Panc1 (cell line): Measurements from ENCODE around the gene BTRC. TPM values are rescaled to one million over a fixed set of nuclear protein-coding genes. Genes with fewer than 3 reads are reported as not detected.

ENCODE experiments used
- ATAC-seq: fragments of 200-7000 bp; cut with Tn5 transposase; 2 replicates; pipeline ENCODE4 v1.9.1; 2020; ENCODE audit warnings: mild to moderate bottlenecking, moderate library complexity
- BruUV-seq: library from RNA; stranded (reverse); fragments of 400-500 nt; replicated peaks from 2 replicates; lab custom pipeline; 2021; lab: Mats Ljungman, UMichigan
- CTCF ChIA-PET: fragments of 300-600 bp; sonication (Branson Sonifier 250); formaldehyde crosslinking; loops from one replicate; lab custom pipeline; 2022; ENCODE audit warnings: antibody characterized with exemption; lab: Charles Lee
- POLR2A ChIA-PET: fragments of 300-600 bp; sonication (Branson Sonifier 250); formaldehyde crosslinking; loops from one replicate; lab custom pipeline; 2022; ENCODE audit warnings: antibody characterized with exemption; lab: Charles Lee
- DNase-seq: peaks from one replicate; pipeline ENCODE4 v3.0.0-alpha.2; 2010; ENCODE audit warnings: low read depth, low spot score
- H3K27ac ChIP-seq: 2 replicates; pipeline ENCODE4 v1.5.1; 2011; ENCODE audit warnings: mild to moderate bottlenecking, low read length, inconsistent platforms
- H3K27me3 ChIP-seq: fragments of 200-500 bp; sonication (Bioruptor generic); 2 replicates; pipeline ENCODE4 v1.6.0; 2014; ENCODE audit warnings: low read length, inconsistent platforms; ENCODE audit not compliant: control insufficient read depth, insufficient read depth
- H3K36me3 ChIP-seq: fragments of 200-500 bp; sonication (Bioruptor generic); 2 replicates; pipeline ENCODE4 v1.5.1; 2014; ENCODE audit warnings: inconsistent platforms, mild to moderate bottlenecking, low read length, moderate library complexity; ENCODE audit not compliant: control insufficient read depth, insufficient read depth
- H3K4me1 ChIP-seq: 2 replicates; pipeline ENCODE4 v1.5.1; 2011; ENCODE audit warnings: inconsistent platforms, mild to moderate bottlenecking, low read length, moderate library complexity; ENCODE audit not compliant: control insufficient read depth, insufficient read depth
- H3K4me3 ChIP-seq, 2 experiments: 2 replicates each; pipeline ENCODE4 v1.5.1; 2011 to 2012; ENCODE audit warnings: low read depth in 2 of 2, low read length in 2 of 2, mild to moderate bottlenecking in 2 of 2, inconsistent platforms in 1 of 2, moderate library complexity in 1 of 2
- H3K9me3 ChIP-seq: fragments of 200-500 bp; sonication (Bioruptor generic); 2 replicates; pipeline ENCODE4 v1.5.1; 2014; ENCODE audit warnings: low read depth, mild to moderate bottlenecking, inconsistent platforms, low read length, moderate library complexity; ENCODE audit not compliant: control insufficient read depth, insufficient read depth
- CTCF ChIP-seq: fragments of 450-650 bp; IDR thresholded peaks from 2 replicates; pipeline ENCODE4 v1.5.1; 2017; ENCODE audit warnings: mild to moderate bottlenecking
- POLR2AphosphoS5 ChIP-seq: IDR thresholded peaks from 2 replicates; pipeline ENCODE4 v1.6.1; 2012; ENCODE audit warnings: mild to moderate bottlenecking, low read depth, low read length, moderate library complexity
- SIN3A ChIP-seq: IDR thresholded peaks from 2 replicates; pipeline ENCODE4 v1.6.1; 2012; ENCODE audit warnings: low read depth, mild to moderate bottlenecking, low read length, moderate library complexity, borderline replicate concordance; ENCODE audit not compliant: insufficient read depth
- TCF7L2 ChIP-seq: IDR thresholded peaks from 2 replicates; pipeline ENCODE4 v1.6.1; 2011; ENCODE audit warnings: mild to moderate bottlenecking, low read depth, low read length, inconsistent platforms
- in situ Hi-C: cut with HindIII; loops from 2 replicates; pipeline ENCODE4 v1.10.0; 2016; ENCODE audit warnings: low sequenced_read_pairs, low pct_unique_long_range_greater_than_20kb
- intact Hi-C: fragments of 100-400 bp; cut with micrococcal nuclease; formaldehyde crosslinking; loops from one replicate; pipeline ENCODE4 v1.10.0; 2022; ENCODE audit not compliant: unreplicated experiment
- total RNA-seq: library from RNA; stranded (reverse); gene quantifications from one replicate; pipeline ENCODE4 v1.2.1, GENCODE V29; 2021; ENCODE audit not compliant: unreplicated experiment
- TF ChIP-seq, protein P1 (sequence below), 2 experiments: IDR thresholded peaks; 2 replicates each; pipeline ENCODE4 v1.6.1; 2011 to 2012; ENCODE audit warnings: low read depth in 2 of 2, control low read depth in 1 of 2, low read length in 1 of 2, mild to moderate bottlenecking in 1 of 2, moderate library complexity in 1 of 2; ENCODE audit not compliant: insufficient read depth in 1 of 2

BTRC gene
- total RNA-seq, 1 experiment from 2014 or later: 22.1 TPM

DNA sequence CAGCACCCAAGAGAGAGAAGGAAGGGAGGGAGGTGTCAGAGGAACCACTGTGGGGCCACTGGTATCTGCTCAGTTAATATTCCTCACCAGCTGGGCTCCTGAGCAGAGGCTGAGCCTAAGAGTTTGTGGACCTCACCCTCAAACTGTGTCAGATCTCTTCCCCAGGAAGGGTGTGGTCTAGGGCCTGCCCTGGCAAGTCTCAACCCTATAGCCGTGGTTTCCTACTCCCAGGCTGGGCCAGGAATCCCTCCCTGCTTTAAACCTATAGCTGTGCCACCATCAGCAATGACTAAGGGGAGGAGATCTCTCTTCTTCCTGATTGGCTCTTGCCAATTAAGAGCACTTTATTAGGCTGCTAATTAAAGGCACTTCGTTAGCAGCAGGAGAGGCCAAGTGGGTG lies 204.2 kb downstream of the BTRC start:
- CTCF ChIA-PET: interaction anchor here (0.6 kb wide), 1 partner anchor 345 kb away, joined by 3 read pairs; no protein-coding TSS in a partner anchor
- DNase-seq: no peak
- intact Hi-C loops: no loop called here
- no peak overlapping the region for H3K4me3 ChIP-seq
- no peaks in the 10 kb centered on the region for H3K4me1 ChIP-seq
- no peaks in the 10 kb centered on the region for H3K27me3 ChIP-seq
- BruUV-seq: no TSS peak
- TF ChIP-seq POLR2AphosphoS5: no peak; the same call in 1 of the 2 replicates
- TF ChIP-seq SIN3A: no peak
- TF ChIP-seq, protein P1, sequence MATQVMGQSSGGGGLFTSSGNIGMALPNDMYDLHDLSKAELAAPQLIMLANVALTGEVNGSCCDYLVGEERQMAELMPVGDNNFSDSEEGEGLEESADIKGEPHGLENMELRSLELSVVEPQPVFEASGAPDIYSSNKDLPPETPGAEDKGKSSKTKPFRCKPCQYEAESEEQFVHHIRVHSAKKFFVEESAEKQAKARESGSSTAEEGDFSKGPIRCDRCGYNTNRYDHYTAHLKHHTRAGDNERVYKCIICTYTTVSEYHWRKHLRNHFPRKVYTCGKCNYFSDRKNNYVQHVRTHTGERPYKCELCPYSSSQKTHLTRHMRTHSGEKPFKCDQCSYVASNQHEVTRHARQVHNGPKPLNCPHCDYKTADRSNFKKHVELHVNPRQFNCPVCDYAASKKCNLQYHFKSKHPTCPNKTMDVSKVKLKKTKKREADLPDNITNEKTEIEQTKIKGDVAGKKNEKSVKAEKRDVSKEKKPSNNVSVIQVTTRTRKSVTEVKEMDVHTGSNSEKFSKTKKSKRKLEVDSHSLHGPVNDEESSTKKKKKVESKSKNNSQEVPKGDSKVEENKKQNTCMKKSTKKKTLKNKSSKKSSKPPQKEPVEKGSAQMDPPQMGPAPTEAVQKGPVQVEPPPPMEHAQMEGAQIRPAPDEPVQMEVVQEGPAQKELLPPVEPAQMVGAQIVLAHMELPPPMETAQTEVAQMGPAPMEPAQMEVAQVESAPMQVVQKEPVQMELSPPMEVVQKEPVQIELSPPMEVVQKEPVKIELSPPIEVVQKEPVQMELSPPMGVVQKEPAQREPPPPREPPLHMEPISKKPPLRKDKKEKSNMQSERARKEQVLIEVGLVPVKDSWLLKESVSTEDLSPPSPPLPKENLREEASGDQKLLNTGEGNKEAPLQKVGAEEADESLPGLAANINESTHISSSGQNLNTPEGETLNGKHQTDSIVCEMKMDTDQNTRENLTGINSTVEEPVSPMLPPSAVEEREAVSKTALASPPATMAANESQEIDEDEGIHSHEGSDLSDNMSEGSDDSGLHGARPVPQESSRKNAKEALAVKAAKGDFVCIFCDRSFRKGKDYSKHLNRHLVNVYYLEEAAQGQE (IDR thresholded peaks at IDR 0.05; ENCODE audit: insufficient read depth in 1 of 2, low read depth in 2 of 2, low read length in 1 of 2): no peak
- TF ChIP-seq TCF7L2: no peak
- no peak for TF ChIP-seq CTCF
- no peak overlapping the region for H3K27ac ChIP-seq
- in situ Hi-C loops: no loop called here
- H3K36me3 ChIP-seq: no peaks in the 10 kb centered on the region
- ATAC-seq: 0 out of 2 replicates have a peak, but pooled peaks have one; percentile 32
- POLR2A ChIA-PET: no interaction called here
- no peaks in the 10 kb centered on the region for H3K9me3 ChIP-seq

DNA sequence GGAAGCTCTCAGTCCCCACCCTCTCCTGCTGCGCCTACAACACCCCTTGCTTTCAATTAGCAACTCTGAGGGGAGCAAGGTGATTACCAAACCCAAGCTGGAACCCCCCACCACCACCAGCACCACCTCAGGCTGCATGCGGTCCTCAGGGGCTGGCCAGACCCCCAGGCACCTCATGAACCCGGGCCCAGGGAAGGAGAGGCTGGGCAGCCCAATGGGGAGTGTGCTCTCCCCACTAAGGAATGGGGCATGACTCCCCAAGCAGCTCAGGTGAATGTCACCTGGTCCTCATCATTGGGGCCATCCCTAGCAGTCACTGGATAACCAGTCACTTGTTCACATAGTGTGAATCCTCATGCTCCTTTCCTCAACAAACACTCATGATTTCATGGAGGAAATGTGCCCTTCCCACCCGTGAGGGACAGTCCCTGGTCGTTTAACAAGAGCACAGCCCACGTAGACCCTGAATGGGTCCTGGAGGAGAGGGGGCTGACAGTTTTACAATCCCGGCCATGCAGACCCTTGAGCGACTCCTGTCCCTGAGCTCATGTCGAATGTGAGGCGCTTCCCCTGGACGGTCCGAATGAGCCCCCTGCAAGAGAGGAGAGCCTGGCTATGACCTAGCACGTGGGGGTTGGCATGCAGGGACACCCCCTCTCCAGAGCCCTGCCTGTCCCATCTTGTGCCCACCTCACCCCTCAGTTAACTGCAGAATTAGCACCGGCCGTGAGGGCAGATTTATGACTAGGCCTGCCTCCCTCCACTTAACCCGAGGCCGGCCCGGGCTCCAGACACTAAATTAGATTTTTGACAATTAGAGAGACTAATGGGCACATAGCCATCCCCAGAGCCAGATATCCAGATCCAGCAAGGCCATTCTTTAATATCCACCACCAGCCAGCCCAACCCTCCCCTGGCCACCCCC lies 205.0 kb downstream of the BTRC start:
- intact Hi-C loops (no loop called here), in situ Hi-C loops (no loop called here)
- Histone ChIP-seq H3K36me3 (no peaks in the 10 kb centered on the region), H3K4me1 (no peaks in the 10 kb centered on the region), H3K4me3 (no peak overlapping the region), H3K27me3 (no peaks in the 10 kb centered on the region), H3K27ac (no peak overlapping the region), H3K9me3 (no peaks in the 10 kb centered on the region)
- POLR2A ChIA-PET: interaction anchor here (0.5 kb wide), 1 partner anchor 80 kb away, joined by 4 read pairs; no protein-coding TSS in a partner anchor
- CTCF ChIA-PET: interaction anchor here (0.6 kb wide), 1 partner anchor 345 kb away, joined by 3 read pairs; no protein-coding TSS in a partner anchor
- no peak for DNase-seq
- ATAC-seq: no peak
- no peak for TF ChIP-seq SIN3A
- no peak for TF ChIP-seq CTCF
- no peak for TF ChIP-seq TCF7L2
- TF ChIP-seq POLR2AphosphoS5: no peak
- TF ChIP-seq, protein P1 (IDR thresholded peaks at IDR 0.05; ENCODE audit: insufficient read depth in 1 of 2, low read depth in 2 of 2, low read length in 1 of 2): no peak
- no TSS peak for BruUV-seq
